Measurements from ENCODE around the gene NACC1.

The NACC1 gene

DNA sequence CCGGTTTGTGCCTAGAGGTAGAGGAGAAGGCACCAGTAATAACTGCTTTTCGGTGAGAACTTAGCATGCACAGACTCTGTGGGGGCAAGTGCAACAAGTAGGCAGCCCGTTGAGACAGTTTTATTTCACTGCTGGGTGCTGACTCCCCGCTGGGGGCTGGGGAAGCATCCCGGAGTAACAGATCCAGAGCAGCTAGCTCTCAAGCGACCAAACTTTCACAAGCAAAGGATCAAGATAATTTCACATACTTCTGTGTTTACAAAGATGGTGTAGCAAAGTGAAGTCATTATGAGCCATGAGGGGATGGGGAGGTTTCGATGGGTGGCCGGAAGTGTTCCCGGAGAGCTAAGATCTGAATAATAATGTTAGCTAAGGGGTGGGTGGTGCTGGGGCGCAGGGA is 2.8 kb downstream of the NACC1 start:
- DNase-seq (ENCODE audit: low spot score), result no peak

GRCh38 chr19:13121551-13122274 is 3.6 kb downstream of the NACC1 start:
- no peak for DNase-seq (ENCODE audit: low spot score)

DNA sequence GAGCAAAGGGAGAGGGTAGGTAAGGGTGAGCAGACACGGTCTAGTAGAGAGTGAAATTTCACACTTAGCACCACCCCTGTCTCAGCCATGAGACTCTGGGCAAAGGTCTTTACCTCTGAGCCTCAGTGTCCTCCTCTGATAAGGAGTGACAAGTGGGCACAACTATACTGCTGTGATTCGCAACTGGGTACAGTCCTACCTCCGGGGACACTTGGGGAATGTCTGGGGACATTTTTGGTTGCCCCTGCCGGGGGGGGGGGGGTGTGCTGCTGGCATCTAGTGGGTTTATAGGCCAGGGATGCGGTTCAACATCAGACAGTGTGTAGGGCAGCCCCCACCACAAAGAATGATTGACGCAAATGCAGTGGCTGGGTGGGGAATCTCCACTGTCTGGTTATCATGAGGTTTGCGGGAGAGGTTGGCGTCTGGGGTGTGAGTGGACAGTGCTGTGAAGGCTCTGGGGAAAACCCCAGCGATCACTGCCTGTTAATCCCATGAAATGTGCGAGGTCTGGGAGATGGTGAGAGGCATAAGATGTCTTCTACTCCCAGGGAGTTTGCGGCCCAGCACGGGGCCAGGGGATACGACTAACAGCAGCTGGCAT is 4.3 kb downstream of the NACC1 start:
- DNase-seq (ENCODE audit: low spot score), result no peak

- no peak for DNase-seq (ENCODE audit: low spot score)
These were observed 5.2 kb downstream of the NACC1 start for GRCh38 chr19:13122980-13123957.

- no peak for DNase-seq (ENCODE audit: low spot score)
These were observed 9.0 kb downstream of the NACC1 start for GRCh38 chr19:13127051-13127450.

DNA sequence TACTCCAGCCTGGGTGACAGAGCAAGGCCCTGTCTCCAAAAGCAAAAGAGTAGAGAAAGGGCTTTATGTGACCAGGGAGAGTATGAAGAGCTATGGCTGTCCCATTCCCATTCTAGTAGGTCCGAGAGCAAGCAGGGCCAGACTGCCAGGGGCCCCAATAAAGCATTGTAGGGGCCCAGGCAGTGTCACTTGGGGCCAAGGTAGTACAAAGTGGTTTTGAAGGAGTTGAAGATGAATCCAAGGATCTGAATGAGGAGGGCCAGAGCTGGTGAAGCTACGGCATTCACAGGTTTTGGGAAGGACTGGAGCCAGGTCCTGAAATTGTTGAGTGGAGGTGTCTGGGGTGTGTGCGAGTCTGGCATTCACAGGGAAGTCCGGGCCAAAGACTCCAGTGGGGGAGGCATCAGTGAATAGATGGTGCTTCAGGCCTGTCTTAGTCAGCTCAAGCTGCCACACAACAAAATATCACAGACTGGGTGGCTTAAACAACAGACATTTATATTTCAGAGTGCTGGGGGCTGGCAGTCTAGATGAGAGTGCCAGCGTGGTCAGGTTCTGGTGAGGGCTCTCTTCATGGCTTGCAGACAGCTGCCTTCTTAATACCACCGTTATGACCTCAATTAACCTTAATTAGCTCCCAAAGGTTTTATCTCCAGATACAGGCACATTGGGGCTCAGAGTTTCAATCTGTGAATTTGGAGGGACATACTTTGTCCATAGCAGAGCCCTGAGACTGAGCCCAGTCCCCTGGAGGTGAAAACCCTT is 9.9 kb downstream of the NACC1 start:
- DNase-seq (ENCODE audit: low spot score), result no peak

DNA sequence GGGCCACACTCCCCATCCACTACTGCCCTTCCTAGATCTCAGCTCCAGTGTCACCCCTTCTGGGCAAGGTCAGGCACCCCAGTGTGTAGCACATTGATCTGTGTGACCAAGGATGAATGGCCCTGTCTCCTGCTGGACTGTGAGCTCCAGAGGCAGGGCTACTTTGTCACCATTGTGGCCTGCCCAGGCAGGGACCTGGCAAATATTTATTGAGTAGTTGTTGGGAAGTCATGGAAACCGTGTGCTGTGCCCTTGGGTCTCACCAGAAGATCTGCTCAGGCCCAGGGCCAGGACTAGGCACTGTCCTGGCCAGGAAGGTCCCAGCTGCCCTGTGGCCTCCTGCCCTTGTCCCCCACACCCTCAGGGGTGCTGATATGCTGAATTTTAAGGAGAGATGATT is 10.5 kb downstream of the NACC1 start:
- no peak for DNase-seq (ENCODE audit: low spot score)

DNA sequence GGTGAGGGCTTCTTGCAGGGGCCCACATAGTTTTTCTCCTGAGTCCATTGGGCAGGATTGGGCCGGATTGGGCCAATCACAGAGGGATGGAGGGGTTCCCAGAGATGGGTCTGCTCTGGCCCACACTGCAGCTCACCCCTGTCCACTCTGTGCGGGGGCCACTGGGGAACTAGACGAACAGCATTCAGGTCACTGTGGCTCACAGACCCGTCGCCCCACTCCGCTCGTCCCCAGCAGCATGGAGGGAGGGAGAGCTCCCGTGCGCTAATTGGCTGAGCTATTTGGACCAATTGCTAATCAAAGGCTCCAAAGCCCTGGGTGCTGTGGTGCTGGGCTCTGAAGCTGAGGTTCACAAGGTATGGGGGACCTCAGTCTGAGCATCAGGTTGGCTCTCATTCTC is 11.3 kb downstream of the NACC1 start:
- DNase-seq (ENCODE audit: low spot score), result no peak

GRCh38 chr19:13130886-13131490 is 12.9 kb downstream of the NACC1 start:
- no peak for DNase-seq (ENCODE audit: low spot score)

DNA sequence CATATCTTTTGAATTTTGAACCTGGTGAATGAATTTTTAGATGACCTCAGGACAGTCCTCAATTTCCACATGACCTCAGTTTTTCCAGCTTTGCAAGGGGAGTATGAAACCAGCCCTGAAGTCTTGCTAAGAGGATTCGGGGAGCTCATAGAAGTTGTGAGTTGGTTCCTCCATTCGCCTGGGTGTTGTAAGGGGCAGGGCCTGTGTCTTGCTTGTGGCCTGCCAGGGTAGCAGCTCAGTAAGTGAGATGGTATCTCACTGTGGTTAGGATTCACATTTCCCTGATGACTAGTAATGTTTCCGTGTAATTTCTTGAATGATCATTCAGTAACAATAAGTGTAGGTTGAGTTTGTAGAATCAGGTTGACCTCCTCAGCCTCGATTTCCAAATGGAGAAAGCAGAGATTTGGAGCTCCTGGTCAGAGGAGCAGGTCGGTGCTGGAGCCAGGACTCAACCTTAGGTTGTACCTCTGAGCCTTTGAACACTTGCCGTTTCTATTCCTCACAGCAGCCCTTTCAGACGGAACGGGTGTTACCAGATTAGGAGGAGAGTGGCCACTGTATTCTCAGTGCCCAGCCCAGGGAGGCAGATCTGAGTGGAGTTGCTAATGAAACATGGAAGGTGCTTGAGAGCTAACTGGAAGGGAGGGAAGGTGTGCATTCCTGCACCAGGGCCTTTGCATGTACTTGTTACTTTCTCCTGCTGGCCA is 14.6 kb downstream of the NACC1 start:
- no peak for DNase-seq (ENCODE audit: low spot score)

DNA sequence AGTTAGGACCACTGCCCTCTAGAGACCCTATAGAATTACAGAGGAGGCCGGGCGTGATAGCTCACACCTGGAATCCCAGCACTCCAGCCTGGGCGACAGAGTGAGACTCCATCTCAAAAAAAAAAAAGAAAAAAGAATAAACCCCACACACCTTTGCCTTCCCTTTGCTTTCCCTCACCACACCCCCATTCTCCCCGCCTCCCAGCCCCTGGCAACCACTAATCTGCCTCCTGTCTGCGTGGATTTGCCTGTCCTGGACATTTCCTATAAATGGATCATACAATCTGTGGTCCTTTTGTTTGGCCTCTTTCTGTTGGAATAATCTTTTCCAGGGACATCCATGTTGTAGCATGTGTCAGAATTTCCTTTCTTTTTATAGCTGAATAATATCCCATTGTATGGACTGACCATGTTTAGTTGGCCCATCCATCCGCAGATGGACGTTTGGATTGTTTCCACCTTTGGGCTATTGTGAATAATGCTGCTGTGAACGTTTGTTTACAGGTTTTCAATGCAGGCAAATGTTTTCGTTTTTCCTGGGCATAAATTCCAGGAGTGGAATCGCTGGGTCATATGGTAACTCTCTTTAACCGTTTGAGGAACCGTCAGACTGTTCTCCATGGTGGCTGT is 15.3 kb downstream of the NACC1 start:
- DNase-seq (ENCODE audit: low spot score), result no peak

GRCh38 chr19:13134626-13135025 is 16.6 kb downstream of the NACC1 start:
- no peak for DNase-seq (ENCODE audit: low spot score)

- no peak for DNase-seq (ENCODE audit: low spot score)
These were observed 17.3 kb downstream of the NACC1 start for GRCh38 chr19:13135068-13136062.

DNA sequence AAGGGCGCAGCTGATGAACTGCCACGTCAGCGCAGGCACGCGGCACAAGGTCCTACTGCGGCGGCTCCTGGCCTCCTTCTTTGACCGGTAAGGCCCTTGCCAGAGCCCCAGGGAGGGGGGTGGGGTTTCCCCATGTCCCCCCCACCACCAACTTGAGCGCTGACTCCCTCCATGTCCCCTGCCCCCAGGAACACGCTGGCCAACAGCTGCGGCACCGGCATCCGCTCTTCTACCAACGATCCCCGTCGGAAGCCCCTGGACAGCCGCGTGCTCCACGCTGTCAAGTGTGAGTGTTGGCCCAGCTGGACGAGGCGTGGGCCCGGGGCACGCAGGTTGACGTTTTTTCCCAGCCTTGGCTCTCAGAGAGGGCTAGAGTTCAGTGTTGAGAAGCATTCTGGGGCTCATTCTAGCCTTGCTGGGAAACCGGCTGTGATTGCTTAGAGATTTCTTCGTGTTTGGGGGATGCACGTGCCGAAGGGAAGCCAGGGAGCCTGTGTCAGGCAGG is 19.3 kb downstream of the NACC1 start:
- no peak for DNase-seq (ENCODE audit: low spot score)

- no peak for DNase-seq (ENCODE audit: low spot score)
These were observed 20.3 kb downstream of the NACC1 start for GRCh38 chr19:13138171-13138915.

DNA sequence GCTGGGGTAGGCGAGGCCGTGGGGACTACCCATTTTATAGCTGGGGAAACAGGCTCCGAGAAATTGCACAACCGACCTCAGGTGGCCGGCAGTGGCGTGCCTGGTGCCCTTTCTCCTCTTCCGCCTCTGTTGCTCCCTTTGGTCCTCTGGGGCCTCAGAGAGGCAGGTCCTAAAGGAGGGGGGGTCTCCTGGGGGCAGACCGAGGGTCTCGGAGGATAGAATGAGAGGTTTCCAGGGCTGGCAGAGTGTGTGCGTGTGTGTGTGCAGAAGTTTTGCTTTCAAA is 20.8 kb downstream of the NACC1 start:
- DNase-seq (ENCODE audit: low spot score), result no peak

- DNase-seq (ENCODE audit: low spot score), result no peak
These were observed 21.7 kb downstream of the NACC1 start for GRCh38 chr19:13139633-13140311.
